Measurements from ENCODE around the gene MTCH1.
"Not testable (repeated sequence)": the region's sequence is repeated elsewhere in the genome, so short reads cannot be mapped to it uniquely, and the experiment has no call there.

Gene MTCH1

DNA sequence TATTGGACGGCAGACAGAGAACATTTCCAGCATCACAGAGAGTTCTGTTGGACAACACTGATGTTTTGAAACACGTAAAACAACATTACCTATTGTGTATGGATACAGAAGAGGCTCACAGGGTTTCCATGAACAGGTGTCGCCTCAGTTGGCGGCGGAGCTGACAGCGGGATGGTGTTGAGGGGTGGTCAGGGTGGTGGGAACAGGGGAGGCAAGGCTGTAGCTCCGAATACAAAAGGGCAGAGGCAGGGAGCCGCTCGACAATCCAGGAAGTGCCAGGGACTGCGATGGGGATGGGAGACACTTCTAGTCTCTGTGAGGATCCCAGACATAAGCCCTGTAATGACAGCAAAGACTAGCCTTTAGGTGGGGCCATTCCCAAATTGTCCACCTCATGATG is 46.0 kb downstream of the MTCH1 start:
- Mint-ChIP-seq H3K4me3 (no peak overlapping the region), H3K27ac (no peak overlapping the region), H3K4me1 (ENCODE audit: low read depth) (no peaks in the 10 kb centered on the region), H3K27me3 (peaks cover 3% of the 10 kb centered on the region), H3K9me3 (ENCODE audit: low read depth) (no peaks in the 10 kb centered on the region), H3K36me3 (peaks cover 6% of the 10 kb centered on the region)

DNA sequence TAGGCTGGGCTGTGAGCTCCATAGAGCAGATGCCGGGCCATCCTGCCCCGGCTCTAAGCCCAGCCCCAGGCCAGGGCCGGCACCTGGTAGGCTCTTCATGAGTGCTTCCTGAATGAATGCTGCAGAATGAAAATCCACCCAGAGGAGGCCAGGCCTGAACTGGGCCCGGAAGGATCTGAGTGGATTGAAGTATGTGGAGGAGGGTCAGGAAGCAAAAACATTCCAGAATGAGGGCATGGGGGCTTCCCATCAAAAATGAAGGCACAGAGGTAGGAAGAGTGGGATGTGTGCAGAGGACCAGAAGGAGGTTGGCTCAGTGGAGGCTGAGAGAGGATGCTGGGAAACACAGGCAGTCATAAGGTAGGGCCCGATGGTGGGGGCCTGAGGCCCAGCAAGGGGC is 47.0 kb downstream of the MTCH1 start:
- H3K36me3 Mint-ChIP-seq; H3K9me3 Mint-ChIP-seq (ENCODE audit: low read depth); H3K4me1 Mint-ChIP-seq (ENCODE audit: low read depth); H3K27me3 Mint-ChIP-seq; H3K4me3 Mint-ChIP-seq; H3K27ac Mint-ChIP-seq: not testable (repeated sequence)

DNA sequence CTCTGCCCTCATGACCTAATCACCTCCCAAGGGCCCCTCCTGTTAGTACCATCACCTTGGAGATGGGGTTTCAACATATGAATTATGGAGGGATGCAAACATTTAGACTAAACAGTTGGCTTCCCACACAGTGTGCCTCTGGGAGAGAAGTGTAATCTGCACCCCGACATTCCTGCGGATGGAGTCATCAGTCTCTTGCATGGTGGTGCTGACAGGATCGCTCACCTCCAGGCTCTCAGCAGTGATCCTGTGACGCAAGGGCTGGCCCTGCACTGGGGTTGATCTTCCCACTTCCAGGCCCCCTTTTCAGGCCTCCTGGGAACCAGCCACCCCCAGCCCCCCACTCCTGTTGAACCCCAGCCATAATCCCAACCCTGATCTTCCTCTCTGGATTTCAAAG is 47.5 kb downstream of the MTCH1 start:
- H3K27ac Mint-ChIP-seq = no peak overlapping the region
- H3K9me3 Mint-ChIP-seq (ENCODE audit: low read depth) = no peaks in the 10 kb centered on the region

DNA sequence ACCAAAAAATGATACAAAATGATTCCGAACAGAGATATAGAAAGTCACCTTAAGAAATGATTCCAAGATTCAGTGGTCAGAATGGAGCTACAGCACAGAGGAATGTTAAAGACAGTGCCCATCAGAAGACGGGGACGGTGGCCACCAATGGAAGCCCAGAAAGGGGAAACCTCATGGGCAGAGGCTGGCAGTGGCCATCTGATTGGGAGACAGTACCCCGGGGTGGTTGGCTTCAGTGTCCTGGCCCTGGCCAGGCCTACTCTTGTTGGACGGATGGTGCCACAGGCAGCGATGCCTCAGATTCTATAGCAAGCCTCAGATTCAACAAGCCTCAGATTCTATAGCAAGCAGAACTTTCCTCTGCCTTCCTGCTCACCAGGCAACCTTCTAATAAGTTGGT is 48.1 kb downstream of the MTCH1 start:
- H3K27ac Mint-ChIP-seq = no peak overlapping the region
- no peaks in the 10 kb centered on the region for H3K9me3 Mint-ChIP-seq (ENCODE audit: low read depth)
- peaks cover 3% of the 10 kb centered on the region for H3K27me3 Mint-ChIP-seq
- H3K4me3 Mint-ChIP-seq = no peak overlapping the region
- H3K36me3 Mint-ChIP-seq = peaks cover 4% of the 10 kb centered on the region
- H3K4me1 Mint-ChIP-seq (ENCODE audit: low read depth) = no peaks in the 10 kb centered on the region

More for the DNA sequence above, 47.5 kb downstream of the MTCH1 start:
- H3K27me3 Mint-ChIP-seq = peaks cover 3% of the 10 kb centered on the region
- no peaks in the 10 kb centered on the region for H3K4me1 Mint-ChIP-seq (ENCODE audit: low read depth)
- no peak overlapping the region for H3K4me3 Mint-ChIP-seq
- H3K36me3 Mint-ChIP-seq = peaks cover 6% of the 10 kb centered on the region

DNA sequence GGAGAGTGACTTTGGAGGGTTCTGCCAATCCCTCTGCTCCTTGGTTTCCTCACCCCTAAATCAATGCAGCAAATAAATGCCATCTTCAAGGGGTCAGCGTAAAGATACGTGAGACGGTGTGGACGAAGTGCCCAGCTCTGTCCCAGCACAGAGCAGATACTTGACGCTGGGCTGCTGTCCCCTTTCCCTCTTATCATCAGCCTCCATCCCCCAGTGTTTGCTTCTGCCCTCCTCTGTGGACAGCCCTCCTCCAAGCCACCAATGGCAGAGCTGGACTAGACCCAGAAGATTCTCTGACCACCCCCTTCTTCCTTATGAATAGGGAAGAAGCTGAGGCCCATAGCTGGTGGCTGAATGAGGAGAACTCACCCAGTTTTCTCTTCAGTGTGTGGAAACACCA is 49.2 kb downstream of the MTCH1 start:
- Mint-ChIP-seq H3K9me3 (ENCODE audit: low read depth) (no peaks in the 10 kb centered on the region), H3K27me3 (peaks cover 3% of the 10 kb centered on the region), H3K4me3 (no peak overlapping the region), H3K27ac (no peak overlapping the region), H3K36me3 (peaks cover 8% of the 10 kb centered on the region), H3K4me1 (ENCODE audit: low read depth) (no peaks in the 10 kb centered on the region)

DNA sequence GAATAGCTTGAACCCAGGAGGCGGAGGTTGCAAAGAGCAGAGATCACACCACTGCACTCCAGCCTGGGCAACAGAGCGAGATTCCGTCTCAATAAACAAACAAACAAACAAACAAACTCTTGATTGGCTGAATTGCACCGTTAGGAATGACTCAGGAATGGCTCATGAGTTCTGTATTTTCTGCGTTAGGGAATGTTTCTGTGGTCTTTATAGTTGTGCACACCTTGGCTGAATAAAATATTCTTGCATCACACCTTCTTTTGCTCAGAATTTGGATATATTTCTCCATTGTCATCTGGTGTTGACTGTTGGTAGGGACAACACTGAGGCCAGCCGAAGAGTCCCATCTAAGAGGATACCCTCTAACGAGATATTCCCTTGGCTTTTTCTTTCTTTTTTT is 51.1 kb downstream of the MTCH1 start:
- H3K4me1 Mint-ChIP-seq (ENCODE audit: low read depth) = no peaks in the 10 kb centered on the region
- no peaks in the 10 kb centered on the region for H3K27me3 Mint-ChIP-seq
- H3K27ac Mint-ChIP-seq = no peak overlapping the region
- no peaks in the 10 kb centered on the region for H3K9me3 Mint-ChIP-seq (ENCODE audit: low read depth)
- H3K36me3 Mint-ChIP-seq = peaks cover 8% of the 10 kb centered on the region
- no peak overlapping the region for H3K4me3 Mint-ChIP-seq

DNA sequence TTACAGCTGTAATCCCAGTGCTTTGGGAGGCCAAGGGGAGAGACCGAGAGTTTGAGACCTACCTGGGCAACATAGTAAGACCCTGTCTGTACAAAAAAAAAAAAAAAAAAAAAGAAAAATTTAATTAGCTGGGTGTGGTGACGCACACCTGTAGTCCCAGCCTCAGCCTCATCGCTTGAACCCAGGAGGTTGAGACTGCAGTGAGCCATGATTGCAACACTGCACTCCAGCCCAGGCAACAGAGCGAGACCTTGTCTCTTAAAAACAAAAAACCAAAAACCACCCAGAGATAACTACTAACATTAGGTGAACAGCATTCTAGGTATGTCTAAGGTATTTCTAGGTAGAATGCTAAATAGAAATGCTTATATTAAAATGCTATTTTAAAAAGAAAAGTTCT is 52.5 kb downstream of the MTCH1 start:
- H3K36me3 Mint-ChIP-seq = peaks cover 8% of the 10 kb centered on the region
- H3K4me3 Mint-ChIP-seq = no peak overlapping the region
- H3K27me3 Mint-ChIP-seq = no peaks in the 10 kb centered on the region
- H3K9me3 Mint-ChIP-seq (ENCODE audit: low read depth) = no peaks in the 10 kb centered on the region
- no peaks in the 10 kb centered on the region for H3K4me1 Mint-ChIP-seq (ENCODE audit: low read depth)
- no peak overlapping the region for H3K27ac Mint-ChIP-seq

DNA sequence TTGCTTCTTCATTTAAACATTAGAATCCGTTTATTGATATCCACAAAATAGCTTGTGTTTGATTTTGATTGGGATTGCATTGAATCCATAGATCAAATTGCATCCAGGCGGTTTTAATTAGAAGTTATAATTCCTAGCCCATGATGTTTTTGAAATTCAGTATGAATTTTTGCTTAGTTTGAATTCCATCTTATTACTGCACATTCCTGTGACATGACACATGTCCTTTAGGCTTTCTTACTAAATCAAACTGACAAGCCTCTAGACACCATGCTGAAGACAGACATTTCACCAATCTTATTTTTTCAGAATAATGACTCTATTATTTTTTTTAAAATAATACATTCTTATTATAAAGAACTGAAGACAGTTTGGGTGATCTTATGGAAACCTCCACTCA is 52.9 kb downstream of the MTCH1 start:
- Mint-ChIP-seq H3K4me1 (ENCODE audit: low read depth) (no peaks in the 10 kb centered on the region), H3K36me3 (peaks cover 8% of the 10 kb centered on the region), H3K9me3 (ENCODE audit: low read depth) (no peaks in the 10 kb centered on the region), H3K4me3 (no peak overlapping the region), H3K27ac (no peak overlapping the region), H3K27me3 (no peaks in the 10 kb centered on the region)

DNA sequence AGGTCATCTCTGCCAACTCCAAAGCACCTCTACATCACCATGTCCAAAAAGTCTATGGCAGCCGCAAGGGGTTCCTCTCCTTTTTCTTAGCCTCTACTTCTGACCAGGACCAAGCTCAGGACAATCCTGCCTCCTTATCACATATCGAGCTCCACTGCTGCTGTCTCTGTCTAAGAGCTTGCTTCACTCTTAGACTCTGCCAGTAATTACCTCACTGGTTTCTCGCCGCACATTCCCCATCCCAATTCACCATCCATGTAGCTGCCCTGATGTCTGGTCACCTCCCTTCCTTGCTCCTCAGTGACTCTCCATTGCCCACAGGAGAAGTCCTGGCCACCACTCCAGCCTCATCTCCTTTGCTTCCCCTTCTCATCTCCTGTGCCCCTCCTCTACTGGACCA is 55.5 kb downstream of the MTCH1 start:
- Mint-ChIP-seq H3K27ac (no peak overlapping the region), H3K9me3 (ENCODE audit: low read depth) (no peaks in the 10 kb centered on the region), H3K4me1 (ENCODE audit: low read depth) (no peaks in the 10 kb centered on the region)

DNA sequence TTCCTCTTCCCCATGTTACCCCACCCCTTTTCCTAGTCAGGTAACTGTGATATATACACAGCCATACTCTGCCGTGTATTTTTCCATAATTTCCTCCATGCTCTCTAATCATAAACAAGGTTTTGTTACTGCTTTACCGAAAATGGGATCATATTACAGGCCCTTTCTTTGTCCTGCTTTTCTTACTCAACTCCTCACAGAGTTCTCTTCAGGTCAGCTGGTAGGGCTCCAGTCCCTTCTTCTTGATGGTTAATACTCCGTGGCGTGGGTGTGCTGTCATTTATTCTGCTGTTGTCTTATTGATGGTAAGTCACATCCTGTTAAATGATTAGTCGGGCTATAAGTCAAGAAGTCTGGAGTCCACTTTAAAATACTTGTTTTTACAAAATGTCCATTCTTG is 56.4 kb downstream of the MTCH1 start:
- H3K27ac Mint-ChIP-seq = no peak overlapping the region
- no peaks in the 10 kb centered on the region for H3K9me3 Mint-ChIP-seq (ENCODE audit: low read depth)
- H3K4me3 Mint-ChIP-seq = no peak overlapping the region
- no peaks in the 10 kb centered on the region for H3K27me3 Mint-ChIP-seq
- H3K4me1 Mint-ChIP-seq (ENCODE audit: low read depth) = no peaks in the 10 kb centered on the region
- peaks cover 4% of the 10 kb centered on the region for H3K36me3 Mint-ChIP-seq

More for the DNA sequence above, 55.5 kb downstream of the MTCH1 start:
- Mint-ChIP-seq H3K4me3 (no peak overlapping the region), H3K27me3 (no peaks in the 10 kb centered on the region), H3K36me3 (peaks cover 4% of the 10 kb centered on the region)

DNA sequence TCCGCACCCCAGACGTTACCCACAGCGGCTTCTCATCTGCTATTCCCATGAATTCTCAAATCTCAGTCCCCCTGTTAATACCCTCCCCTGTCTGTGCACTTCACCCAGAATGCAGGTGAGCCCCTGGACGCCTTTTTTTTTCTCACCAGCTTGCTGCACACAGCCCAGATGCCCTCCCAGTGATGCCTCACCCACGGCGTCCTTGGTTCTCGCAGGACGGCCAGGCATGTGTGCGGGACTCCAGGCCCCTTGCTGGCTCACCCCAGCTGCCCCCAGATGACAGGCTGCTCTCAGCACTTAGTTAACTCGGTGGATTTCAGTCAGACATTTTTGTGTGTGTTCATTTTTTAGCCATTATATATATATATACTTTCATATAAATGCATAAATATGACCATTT is 56.8 kb downstream of the MTCH1 start:
- Mint-ChIP-seq H3K27ac (no peak overlapping the region), H3K27me3 (no peaks in the 10 kb centered on the region), H3K4me1 (ENCODE audit: low read depth) (no peaks in the 10 kb centered on the region), H3K9me3 (ENCODE audit: low read depth) (no peaks in the 10 kb centered on the region), H3K36me3 (peaks cover 4% of the 10 kb centered on the region), H3K4me3 (no peak overlapping the region)

DNA sequence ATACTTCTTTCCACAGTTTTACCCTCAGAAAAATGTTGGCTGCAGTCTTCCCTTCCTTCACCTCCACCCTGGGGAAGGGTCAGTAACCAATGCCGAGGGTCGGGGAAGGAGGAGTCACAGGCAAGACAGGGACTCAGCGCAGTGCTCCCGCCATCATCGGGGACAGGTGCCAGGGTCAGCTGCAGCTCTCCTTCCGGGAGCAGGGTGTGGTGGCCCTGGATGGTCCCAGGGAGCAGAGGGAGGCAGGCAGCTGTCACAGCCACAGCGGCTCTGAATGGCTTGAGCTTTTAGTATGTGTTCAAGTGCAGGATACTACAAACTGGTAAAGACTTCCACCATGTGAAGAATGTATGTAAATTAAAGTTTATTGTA is 57.5 kb downstream of the MTCH1 start:
- no peaks in the 10 kb centered on the region for H3K4me1 Mint-ChIP-seq (ENCODE audit: low read depth)
- H3K9me3 Mint-ChIP-seq (ENCODE audit: low read depth) = no peaks in the 10 kb centered on the region
- no peak overlapping the region for H3K27ac Mint-ChIP-seq
- peaks cover 4% of the 10 kb centered on the region for H3K36me3 Mint-ChIP-seq
- no peaks in the 10 kb centered on the region for H3K27me3 Mint-ChIP-seq
- H3K4me3 Mint-ChIP-seq = no peak overlapping the region

DNA sequence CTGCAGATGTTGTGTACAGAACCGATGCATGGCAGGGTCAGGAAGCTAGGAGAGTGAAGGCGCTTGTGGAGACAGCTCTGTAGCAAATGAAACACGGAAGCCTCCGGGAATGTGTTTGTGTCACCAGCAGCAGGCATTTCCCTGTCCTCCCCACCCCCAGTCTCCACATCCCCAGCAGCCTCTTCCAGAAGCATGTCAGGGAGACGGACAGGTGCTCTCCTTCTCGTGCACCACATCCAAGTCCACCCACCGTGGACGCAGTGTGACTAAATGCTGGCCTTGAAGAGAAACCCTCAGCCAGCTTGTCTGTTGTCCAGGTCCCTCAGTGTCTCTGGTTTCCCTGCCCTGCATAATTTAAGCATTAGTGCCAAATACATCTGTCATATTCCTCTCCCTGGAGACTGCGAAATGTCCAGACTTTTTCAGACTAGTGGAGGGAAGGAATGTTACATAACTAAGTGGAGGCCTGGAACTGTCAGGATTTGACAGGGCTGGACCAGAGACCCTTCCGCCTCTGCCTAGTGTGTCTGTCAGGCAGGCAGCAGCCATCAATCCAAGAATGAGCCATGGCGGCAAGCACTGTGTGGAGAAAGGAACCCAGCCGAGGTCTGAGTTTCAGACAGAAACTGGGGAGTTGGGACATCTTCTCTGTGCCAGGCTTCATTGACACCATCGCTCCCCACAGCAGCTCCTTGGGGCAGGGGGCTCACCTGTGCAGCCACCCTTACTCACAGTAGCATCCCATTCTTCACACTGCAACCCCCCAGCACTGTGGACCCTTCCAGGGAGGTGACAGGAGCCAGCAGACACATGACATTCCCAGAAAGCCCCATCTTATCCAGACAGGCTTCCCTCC is 58.1 kb downstream of the MTCH1 start:
- Mint-ChIP-seq H3K36me3 (peaks cover 4% of the 10 kb centered on the region), H3K27me3 (no peaks in the 10 kb centered on the region), H3K4me3 (no peak overlapping the region), H3K4me1 (ENCODE audit: low read depth) (no peaks in the 10 kb centered on the region), H3K9me3 (ENCODE audit: low read depth) (no peaks in the 10 kb centered on the region), H3K27ac (no peak overlapping the region)

DNA sequence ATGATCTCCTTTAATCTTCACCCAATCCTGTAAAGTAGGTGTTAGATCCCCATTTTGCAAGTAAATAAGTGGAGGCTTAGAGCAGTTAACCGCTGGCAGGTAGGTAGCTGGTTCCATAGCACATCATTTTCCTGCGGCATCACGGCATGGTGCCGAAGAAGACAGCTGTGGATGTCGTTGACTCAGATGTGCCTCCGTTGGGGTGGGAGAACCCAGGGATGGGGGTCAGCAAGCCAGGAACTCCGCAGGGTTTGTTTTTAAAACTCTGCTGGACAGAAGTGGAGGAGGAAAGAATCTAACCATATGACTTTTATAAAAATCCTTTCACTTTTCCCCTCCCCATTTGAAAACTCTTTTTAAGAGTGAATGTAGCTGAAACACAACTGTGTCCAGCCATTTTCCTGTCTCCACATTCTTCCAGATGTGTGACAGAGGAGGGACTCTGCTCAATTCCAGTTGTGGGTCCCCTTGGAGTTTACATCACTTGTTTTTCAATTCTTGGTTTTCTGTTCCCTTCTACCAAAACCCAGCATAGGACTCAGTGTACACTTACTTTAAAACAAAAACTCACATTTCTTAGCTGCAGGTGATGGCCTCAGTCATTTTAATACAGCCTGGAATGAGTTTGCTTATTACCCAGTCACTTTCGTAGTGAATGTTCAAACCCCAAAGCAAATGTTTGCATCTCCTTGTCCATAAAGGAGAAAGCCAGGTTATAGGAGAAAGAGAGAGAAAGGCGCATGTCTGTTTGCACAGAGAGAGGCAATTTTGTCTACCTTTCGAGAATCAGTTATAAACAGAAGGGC is 59.1 kb downstream of the MTCH1 start:
- Mint-ChIP-seq H3K9me3 (ENCODE audit: low read depth) (no peaks in the 10 kb centered on the region), H3K4me1 (ENCODE audit: low read depth) (no peaks in the 10 kb centered on the region), H3K27ac (no peak overlapping the region), H3K27me3 (no peaks in the 10 kb centered on the region), H3K4me3 (no peak overlapping the region), H3K36me3 (peaks cover 3% of the 10 kb centered on the region)

DNA sequence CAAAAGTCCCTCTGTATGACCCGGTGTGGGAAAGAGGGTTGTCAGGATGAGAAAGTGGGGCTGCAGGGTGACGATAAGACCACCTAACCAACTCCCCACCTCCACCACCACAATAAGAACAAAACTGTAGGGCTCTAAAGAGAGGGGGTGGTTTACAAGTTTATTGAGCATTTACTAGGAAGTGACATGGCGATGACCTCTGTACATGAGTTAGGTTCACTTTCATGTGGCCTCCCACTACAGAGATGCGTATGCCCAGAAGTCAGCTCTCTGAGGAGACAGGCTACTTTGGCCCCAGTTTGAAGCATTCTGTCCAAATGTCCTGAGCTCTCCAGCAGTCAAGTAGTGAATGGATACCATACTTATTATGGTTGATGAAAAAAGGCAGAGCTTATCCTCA is 60.2 kb downstream of the MTCH1 start:
- Mint-ChIP-seq H3K36me3 (peaks cover 3% of the 10 kb centered on the region), H3K4me3 (no peak overlapping the region), H3K27me3 (no peaks in the 10 kb centered on the region)

More for the DNA sequence above, 60.2 kb downstream of the MTCH1 start:
- H3K4me1 Mint-ChIP-seq (ENCODE audit: low read depth) = no peaks in the 10 kb centered on the region
- H3K9me3 Mint-ChIP-seq (ENCODE audit: low read depth) = no peaks in the 10 kb centered on the region
- H3K27ac Mint-ChIP-seq = no peak overlapping the region
